HG03571 (cell line): Measurements from ENCODE around the gene SLC9A8.
A peak's percentile ranks its signal among the peaks of the same experiment; 100 is the strongest.
"Not testable (repeated sequence)": the region's sequence is repeated elsewhere in the genome, so short reads cannot be mapped to it uniquely, and the experiment has no call there.

Experiments used
- ATAC-seq: cut with Tn5 transposase; IDR thresholded peaks from one replicate; pipeline ENCODE4 v1.9.1; 2021; ENCODE audit not compliant: unreplicated experiment

Gene SLC9A8, protein sequence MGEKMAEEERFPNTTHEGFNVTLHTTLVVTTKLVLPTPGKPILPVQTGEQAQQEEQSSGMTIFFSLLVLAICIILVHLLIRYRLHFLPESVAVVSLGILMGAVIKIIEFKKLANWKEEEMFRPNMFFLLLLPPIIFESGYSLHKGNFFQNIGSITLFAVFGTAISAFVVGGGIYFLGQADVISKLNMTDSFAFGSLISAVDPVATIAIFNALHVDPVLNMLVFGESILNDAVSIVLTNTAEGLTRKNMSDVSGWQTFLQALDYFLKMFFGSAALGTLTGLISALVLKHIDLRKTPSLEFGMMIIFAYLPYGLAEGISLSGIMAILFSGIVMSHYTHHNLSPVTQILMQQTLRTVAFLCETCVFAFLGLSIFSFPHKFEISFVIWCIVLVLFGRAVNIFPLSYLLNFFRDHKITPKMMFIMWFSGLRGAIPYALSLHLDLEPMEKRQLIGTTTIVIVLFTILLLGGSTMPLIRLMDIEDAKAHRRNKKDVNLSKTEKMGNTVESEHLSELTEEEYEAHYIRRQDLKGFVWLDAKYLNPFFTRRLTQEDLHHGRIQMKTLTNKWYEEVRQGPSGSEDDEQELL

DNA sequence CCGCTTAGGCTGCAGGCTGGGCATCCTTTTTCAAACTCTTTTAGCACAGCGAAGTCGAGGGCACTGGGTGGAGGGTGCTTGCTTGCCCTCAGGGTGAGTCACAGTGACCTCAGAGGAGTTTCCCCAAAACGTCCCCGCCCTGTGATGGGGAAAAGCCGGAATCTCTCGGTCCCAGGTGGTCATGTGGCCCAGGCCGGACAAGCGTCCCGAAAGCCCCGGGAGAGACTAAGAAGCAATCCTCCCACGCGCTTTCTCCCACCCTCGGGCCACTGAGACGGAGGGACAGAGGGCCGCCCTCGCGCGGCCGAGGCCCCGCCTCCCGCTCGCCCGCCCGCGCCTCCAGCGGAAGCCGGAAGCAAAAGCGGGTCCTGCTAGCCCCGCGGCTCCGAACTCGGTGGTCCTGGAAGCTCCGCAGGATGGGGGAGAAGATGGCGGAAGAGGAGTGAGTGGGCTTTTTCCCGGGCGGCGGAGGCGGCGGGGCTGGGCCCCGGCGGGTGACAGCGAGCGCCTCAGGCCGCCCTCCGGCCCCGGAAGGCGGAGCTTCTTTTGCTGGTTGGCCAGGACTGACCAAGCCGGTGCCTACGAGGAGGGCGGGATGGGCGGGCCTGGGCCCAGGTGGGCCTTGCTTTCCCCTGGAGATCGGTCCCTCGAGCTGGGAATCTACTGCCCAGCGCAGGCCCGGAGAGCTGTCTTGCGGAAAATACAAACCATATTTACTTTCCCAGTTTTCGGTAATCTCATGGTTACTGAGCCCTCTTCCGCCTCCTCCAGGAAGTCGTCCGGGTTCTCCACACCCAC, at the start of gene SLC9A8:
SLC9A8 (plus strand) TSS at position 322 of the 798 bp plus-strand sequence; CDS start at position 417, 95 bp downstream.
- ATAC-seq: peak; percentile 91

DNA sequence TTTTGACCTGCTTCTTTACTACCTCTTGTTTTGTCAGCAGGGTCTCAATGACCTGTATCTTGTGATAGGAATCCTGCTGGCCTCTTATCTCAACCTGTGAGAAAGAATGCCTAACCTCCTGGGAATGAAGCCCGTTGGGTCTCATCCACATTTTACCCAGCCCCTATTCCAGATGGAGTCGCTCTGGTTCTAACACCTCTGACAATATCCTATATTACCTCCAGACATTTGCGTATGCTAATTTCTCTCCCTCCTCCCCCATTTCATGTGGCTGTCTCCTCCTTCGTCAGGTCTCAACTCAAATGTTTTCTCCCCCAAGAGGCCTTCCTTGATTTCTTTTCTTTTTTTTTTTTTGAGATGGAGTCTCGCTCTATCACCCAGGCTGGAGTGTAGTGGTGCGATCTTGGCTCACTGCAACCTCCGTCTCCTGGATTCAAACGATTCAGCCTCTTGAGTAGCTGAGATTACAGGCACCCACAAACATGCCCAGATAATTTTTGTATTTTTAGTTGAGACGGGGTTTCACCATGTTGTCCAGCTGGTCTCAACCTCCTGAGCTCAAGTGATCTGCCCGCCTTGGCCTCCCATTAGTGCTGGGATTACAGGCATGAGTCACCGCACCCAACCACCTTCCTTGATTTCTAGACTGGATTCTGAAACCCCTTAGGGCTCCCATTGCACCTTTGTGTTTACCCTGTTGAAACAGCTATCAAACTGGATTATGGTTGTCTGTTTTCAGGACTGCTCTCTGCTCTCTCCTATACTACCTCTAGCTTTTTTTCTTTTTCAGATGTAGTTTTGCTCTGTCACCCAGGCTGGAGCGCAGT, 49.5 kb upstream of the SLC9A8 start:
- no peak for ATAC-seq

DNA sequence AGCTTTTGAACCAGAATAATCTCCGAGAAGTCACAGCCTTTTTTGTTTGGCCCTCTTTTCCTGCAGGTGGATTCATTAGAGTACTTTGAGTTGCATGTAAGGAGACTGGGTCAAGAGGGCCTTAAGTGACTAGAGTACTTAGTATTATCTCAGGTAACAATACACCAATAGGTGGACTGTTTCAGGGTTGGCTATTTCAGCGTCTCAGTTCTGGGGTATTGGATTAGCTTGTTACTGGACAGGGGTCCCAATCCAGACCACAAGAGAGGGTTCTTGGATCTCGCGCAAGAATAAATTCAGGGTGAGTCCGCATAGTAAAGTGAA, 47.3 kb upstream of the SLC9A8 start:
- ATAC-seq: no peak

DNA sequence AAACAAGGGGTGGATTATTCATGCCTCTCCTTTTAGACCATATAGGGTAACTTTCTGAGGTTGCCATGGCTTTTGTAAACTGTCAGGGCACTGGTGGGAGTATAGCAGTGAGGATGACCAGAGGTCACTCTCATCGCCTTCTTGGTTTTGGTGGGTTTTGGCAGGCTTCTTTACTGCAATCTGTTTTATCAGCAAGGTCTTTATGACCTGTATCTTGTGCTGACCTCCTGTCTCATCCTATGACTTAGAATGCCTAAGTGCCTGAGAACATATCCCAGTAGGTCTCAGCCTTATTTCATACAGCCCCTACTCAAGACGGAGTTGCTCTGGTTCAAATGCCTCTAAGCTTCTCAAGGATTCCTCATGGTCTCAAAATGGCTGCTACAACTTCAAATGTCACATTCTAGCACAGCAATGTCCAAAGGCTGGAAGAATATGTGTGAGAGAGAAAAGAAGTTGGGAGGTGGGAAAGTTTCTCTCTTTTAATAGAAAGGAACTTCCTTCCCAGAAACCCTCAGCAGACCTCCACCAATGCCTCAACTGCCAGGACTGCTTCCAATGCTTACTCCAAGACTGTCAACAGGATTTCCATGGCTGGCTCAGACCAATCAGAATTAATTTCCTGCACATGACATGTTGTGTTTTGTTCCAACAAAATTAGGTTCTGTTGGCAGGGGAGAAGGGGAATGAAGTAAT, 46.6 kb upstream of the SLC9A8 start:
- no peak for ATAC-seq

DNA sequence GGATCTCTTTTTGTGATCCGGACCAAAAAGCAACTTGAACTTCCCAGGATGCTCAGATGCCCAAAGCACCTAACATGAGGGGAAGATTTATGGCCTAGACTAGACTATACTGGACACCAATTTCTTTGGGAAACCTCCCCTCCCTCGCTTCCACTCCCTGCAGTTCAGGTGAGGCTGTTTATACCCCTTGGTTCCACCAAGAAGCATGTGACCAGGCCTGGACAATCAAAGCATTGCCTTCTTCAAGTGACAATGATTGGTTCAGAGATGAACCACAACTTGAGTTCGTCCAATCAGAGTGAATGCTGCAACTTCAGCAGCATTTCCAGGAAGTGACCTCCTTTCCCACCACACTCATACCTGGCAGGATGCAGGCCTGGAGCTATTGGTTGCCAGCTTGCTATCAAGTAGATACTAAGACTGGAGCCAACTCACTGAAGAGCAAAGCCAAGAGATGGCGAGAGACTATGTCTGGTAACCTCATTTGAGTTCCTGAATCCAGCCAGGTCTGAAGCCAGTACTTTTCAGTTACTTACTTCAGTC, 45.6 kb upstream of the SLC9A8 start:
- ATAC-seq: no peak

DNA sequence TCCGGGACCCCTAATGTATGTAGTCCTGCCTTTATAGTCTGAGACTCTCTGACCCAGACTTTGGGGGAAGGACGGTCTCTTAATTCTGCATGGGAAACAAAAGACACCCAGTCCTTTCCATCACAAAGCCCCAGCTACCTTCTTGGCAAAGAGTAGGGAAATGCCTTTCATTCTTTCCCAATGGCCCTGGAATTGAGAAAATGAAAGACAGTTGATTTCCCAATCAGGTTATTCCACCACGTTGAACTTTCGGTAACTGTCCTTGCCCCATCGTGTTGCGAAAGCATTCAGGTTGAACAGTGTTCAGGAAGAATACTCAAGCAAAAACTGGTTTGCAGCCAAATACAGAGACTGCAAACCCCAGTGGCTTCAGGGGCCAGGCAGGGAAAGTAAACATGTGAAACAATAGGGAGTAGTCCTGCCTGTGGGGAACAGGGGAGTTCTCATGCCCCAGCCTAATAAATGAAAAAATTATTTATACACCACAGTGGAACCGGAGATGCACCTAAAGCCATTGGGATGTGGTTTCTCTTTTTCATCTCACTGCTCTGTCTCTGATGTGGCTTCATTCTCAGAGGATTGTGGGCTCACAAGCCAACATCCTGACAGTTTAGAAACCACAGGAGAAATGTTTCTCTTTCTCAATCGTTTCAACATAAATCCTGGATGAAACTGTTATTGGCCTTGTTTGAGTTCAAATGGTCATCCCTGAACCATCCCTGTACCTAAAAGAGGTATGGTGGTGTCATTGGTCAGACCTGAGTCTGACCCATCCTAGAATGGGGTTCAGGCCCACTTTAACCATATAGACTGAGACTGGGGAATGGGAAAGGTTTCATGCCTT, 44.2 kb upstream of the SLC9A8 start:
- no peak for ATAC-seq

DNA sequence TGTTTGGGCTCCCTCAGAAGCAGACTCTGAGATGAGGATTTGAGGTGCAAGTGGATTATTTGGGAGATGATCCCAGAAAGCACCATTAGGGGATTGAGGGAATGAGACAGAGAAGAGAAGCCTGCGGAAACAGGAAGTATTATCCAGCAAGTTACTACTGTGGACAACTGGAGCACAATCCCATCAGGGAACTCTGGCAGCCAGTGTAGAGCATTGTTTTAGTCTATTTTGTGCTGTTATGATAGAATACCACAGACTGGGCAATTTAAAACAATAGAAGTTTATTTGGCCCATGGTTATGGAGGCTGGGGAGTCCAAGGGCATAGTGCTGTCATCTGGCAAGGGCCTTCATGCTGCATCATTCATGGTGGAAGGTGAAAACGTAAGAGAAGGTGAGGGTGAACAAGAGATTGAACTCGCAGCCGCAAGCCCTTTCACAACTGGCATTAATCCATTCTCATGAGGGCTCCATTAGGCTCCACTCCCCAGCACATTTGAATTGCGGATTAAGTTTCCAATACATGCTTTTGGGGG, 43.5 kb upstream of the SLC9A8 start:
- ATAC-seq: no peak

DNA sequence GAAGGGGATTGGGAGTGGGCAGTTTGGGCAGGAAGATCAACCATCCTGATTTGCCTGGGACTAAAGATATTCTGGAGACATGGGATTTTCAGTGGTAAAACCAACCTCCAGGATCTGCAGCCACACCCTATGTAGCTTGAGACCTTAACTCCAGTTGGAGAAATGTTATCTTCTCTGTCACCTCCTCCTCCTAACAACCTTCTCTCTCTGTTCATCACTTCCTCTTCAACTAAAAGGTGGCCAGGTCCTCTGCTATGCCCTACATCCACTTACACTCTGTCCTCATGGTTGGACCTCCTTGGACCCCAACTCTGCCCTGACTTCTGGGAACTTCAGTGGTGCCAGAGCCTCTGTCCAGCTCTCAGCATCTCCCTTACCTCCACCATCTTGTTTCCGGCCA, 42.0 kb upstream of the SLC9A8 start:
- no peak for ATAC-seq

DNA sequence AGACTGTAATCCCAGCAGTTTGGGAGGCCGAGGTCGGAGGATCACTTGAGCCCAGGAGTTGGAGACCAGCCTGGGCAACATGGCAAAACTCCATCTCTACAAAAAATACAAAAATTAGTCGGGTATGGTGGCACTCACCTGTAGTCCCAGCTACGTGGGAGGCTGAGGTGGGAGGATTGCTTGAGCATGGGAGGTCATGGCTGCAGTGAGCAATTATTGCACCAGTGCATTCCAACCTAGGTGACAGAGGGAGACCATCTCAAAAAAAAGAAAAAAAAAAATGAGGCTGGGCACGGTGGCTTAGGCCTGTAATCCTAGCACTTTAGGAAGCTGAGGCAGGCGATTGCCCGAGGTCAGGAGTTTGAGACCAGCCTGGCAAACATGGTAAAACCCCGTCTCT, 38.4 kb upstream of the SLC9A8 start:
- ATAC-seq: not testable (repeated sequence)

DNA sequence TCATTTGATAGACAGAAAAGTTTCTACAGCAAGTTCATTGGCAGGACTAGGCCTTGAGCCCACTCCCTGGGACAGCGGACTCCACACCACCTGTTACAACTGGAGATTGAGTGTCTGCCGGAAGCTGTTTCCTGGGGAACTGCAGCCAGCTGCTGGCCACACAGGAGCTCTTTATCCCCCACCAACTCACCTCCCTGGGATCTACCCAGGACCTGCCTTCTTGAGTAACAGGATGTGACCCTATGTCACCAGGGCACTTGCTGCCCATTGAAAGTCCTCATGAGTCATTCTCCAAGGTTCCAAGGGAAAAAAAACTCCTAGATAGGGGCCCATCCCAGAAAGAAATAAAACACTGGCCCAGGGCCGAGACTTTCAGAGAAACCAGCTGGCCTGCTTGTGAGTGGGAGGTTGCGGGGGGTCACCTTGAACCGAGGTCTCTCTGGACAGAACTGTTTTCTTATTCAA, 37.4 kb upstream of the SLC9A8 start:
- ATAC-seq: no peak

DNA sequence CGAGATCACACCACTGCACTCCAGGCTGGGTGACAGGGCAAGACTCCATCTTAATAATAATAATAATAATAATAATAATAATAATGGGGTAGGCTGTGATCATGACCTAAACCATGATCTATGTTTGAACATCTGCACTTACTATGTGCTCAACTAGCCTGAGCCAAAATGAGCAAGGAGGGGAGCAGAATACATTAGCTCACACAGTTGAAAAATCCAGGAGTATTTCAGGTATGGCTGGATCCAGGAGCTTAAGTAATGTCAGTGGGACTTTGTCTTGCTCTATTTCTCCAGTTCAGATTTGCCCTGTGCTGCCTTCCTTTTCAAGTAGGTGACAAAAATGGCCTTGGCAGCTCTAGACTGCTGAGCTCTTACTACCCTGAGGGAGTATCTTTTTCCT, 32.7 kb upstream of the SLC9A8 start:
- no peak for ATAC-seq

DNA sequence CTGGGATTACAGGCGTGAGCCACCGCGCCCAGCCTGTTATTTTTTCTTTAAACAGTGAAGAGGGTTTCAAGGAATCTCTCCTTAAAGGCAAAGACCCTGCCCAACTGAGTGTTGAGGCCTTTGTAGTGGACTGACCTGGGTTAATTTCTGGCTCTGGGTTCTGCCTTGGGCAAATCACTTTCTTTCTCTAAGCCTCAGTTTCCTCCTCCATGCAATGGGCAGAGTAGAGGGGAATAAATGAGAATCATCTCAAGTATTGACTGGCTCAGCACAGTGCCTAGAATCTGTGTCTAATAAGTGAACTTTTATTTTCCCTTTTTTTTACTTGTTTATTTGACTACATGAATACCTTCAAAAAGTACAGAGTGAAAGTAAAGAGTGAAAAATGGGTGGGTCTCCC, 31.0 kb upstream of the SLC9A8 start:
- no peak for ATAC-seq

DNA sequence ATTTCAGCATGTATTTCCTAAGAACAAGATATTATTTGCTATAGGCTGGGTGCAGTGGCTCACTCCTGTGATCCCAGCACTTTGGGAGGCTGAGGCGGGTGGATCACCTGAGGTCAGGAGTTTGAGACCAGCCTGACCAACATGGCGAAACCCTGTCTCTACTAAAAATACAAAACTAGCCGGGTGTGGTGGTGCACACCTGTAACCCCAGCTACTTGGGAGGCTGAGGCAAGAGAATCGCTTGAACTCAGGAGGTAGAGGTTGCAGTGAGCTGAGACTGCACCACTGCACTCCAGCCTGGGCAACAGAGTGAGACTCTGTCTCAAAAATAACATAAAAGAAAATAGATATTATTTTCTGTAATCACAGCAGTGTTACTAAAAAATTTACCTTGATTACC, 30.2 kb upstream of the SLC9A8 start:
- ATAC-seq: not testable (repeated sequence)

DNA sequence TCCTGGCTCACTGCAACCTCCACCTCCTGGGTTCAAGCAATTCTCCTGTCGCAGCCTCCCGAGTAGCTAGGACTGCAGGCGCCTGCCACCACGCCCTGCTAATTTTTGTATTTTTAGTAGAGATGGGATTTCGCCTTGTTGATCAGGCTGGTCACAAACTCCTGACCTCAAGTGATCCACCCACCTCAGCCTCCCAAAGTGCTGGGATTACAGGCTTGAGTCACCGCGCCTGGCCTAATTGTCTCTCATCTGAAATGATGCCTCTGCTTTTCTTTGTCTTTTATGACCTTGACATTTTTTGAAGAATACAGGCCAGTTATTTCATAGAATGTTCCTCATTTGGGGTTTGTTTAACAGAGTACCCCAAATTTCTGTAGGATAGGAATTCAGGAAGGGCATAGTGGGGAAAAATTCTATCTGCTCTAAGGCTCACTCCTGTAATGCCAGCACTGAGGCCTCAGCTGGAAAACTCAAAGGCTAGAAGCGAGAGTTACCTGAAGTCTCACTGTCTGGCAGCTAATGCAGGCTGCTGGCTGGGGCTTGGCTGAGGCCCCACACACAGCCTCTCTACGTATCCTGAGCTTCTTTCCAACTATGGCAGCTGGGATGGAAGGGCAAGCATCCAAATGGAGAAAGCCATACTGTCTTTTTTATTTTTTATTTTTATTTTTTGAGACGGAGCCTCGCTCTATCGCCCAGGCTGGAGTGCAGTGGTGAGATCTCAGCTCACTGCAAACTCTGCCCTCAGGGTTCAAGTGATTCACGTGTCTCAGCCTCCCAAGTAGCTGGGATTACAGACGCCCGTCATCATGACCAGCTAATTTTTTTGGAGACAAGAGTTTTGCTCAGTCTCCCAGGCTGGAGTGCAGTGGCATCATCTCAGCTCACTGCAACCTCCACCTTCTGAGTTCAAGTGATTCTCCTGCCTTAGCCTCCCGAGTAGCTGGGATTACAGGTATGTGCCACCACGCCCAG, 29.3 kb upstream of the SLC9A8 start:
- not testable (repeated sequence) for ATAC-seq

DNA sequence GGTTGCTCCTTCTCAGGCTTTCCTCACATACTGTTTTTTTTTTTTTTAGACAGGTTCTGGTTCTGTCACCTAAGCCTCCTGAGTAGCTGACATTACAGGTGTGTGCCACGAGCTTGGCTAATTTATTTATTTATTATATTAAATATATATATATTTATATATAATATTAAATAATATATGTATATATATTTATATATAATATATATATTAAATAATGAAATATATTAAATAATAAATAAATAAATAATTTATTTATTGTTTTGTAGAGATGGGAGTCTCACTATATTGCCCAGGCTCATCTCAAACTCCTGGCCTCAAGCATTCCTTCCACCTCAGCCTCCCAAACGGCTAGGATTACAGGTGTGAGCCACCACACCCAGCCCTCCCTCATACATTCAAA, 28.3 kb upstream of the SLC9A8 start:
- ATAC-seq: no peak

DNA sequence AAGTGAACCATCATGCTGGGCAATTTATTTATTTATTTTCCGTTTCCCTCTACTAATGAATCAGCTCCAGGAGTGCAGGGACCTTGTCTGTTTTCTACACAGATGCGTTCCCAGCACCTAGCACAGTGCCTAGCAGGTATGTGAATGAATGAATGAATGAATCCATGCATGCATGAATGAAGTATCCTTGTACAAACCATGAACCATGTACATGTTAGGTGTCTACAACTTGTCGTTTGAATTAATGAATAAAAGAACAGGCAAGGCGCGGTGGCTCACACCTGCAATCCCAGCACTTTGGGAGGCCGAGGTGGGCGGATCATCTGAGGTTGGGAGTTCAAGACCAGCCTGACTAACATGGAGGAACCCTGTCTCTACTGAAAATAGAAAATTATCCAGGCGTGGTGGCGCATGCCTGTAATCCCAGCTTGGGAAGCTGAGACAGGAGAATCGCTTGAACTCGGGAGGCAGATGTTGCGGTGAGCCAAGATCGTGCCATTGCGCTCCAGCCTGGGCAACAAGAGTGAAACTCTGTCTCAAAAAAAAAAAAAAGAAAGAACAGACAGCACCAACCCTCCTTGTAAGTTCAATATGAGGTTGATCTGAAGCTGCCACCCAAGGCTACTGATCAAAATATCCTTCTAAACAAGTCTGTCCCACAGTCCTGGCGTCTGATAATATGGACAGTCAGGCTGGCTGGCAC, 27.3 kb upstream of the SLC9A8 start:
- ATAC-seq: peak; percentile 7

DNA sequence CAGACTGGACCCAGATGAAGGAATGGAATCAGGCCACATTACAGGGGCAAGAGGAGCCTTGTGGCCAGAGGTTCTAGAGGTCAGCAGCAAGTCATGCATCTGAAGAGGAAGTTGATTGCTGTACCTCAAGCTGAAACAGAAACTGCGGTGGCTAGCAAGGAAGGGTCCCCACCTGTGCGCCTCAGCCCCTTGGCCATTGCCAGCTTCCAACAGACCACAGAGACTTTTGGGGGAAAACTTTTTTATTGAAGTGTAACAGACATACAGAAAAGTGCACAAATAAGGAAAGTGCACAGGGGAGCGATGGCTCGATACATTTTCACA, 26.8 kb upstream of the SLC9A8 start:
- peak; percentile 91 for ATAC-seq
